PC-3 (cell line): ENCODE data around the gene GCSAML. TPM values are rescaled to one million over a fixed set of nuclear protein-coding genes. Genes with fewer than 3 reads are reported as not detected.

ENCODE experiments used
- ATAC-seq: fragments of 200-7000 bp; cut with Tn5 transposase; 2 replicates; pipeline ENCODE4 v1.9.1; 2020; ENCODE audit warnings: mild to moderate bottlenecking, moderate library complexity
- BruUV-seq: library from RNA; stranded (reverse); fragments of 400-500 nt; replicated peaks from 2 replicates; lab custom pipeline; 2021; lab: Mats Ljungman, UMichigan
- CTCF ChIA-PET: fragments of 300-600 bp; sonication (Branson Sonifier 250); formaldehyde crosslinking; loops from one replicate; lab custom pipeline; 2022; ENCODE audit warnings: antibody characterized with exemption; lab: Charles Lee
- POLR2A ChIA-PET: fragments of 300-600 bp; sonication (Branson Sonifier 250); formaldehyde crosslinking; loops from one replicate; lab custom pipeline; 2022; ENCODE audit warnings: antibody characterized with exemption; ENCODE audit not compliant: unreplicated experiment; lab: Charles Lee
- DNase-seq: peaks from one replicate; pipeline ENCODE4 v3.0.0-alpha.2; 2015
- H2AFZ ChIP-seq: fragments of 300-600 bp; sonication (generic); 2 replicates; pipeline ENCODE4 v1.6.0; 2016; ENCODE audit warnings: antibody characterized with exemption, low read length
- H3F3A ChIP-seq: fragments of 300-600 bp; sonication (generic); one replicate; pipeline ENCODE4 v1.6.0; 2017; ENCODE audit warnings: antibody characterized with exemption, low read length, control low read depth, mild to moderate bottlenecking; ENCODE audit not compliant: unreplicated experiment
- H3K27ac ChIP-seq: fragments of 300-600 bp; sonication (generic); 2 replicates; pipeline ENCODE4 v1.5.1; 2016; ENCODE audit warnings: mild to moderate bottlenecking, low read length
- H3K27me3 ChIP-seq: fragments of 300-600 bp; sonication (generic); 2 replicates; pipeline ENCODE4 v1.6.1; 2016; ENCODE audit warnings: low read length, mixed read lengths
- H3K36me3 ChIP-seq: fragments of 300-600 bp; sonication (generic); 2 replicates; pipeline ENCODE4 v1.6.1; 2016; ENCODE audit warnings: low read depth, mixed run types, low read length, mixed read lengths
- H3K4me1 ChIP-seq: fragments of 300-600 bp; sonication (generic); 2 replicates; pipeline ENCODE4 v1.5.1; 2016; ENCODE audit warnings: low read length; ENCODE audit not compliant: insufficient read depth
- H3K4me2 ChIP-seq: fragments of 300-600 bp; sonication (generic); 2 replicates; pipeline ENCODE4 v1.6.0; 2016; ENCODE audit warnings: low read length
- H3K4me3 ChIP-seq: fragments of 300-600 bp; sonication (generic); 2 replicates; pipeline ENCODE4 v1.5.1; 2016; ENCODE audit warnings: mild to moderate bottlenecking, low read length, mixed read lengths
- H3K79me2 ChIP-seq: fragments of 300-600 bp; sonication (generic); 2 replicates; pipeline ENCODE4 v1.6.1; 2017; ENCODE audit warnings: low read length, mixed read lengths
- H3K9ac ChIP-seq: fragments of 300-600 bp; sonication (generic); 2 replicates; pipeline ENCODE4 v1.6.0; 2016; ENCODE audit warnings: mild to moderate bottlenecking, low read length
- H3K9me2 ChIP-seq: fragments of 300-600 bp; sonication (generic); replicated peaks from 2 replicates; pipeline ENCODE4 v1.6.1; 2016; ENCODE audit warnings: mixed run types, low read length, mixed read lengths
- H3K9me3 ChIP-seq: fragments of 300-600 bp; sonication (generic); 2 replicates; pipeline ENCODE4 v1.6.1; 2016; ENCODE audit warnings: low read length, mixed read lengths
- H4K20me1 ChIP-seq: fragments of 300-600 bp; sonication (generic); 2 replicates; pipeline ENCODE4 v1.6.1; 2016; ENCODE audit warnings: low read length, mixed read lengths
- EZH2 ChIP-seq: fragments of 300-600 bp; sonication (generic); IDR thresholded peaks from one replicate; pipeline ENCODE4 v1.6.1; 2017; ENCODE audit warnings: antibody characterized with exemption, mild to moderate bottlenecking, low read length; ENCODE audit not compliant: unreplicated experiment
- EZH2phosphoT487 ChIP-seq: fragments of 300-600 bp; sonication (generic); IDR thresholded peaks from 2 replicates; pipeline ENCODE4 v1.6.1; 2018; ENCODE audit warnings: mild to moderate bottlenecking, antibody characterized with exemption, low read length, borderline replicate concordance
- intact Hi-C: fragments of 100-400 bp; cut with micrococcal nuclease; formaldehyde crosslinking; loops from 2 replicates; pipeline ENCODE4 v1.9.0; 2023
- total RNA-seq: library from RNA; depleted of rRNA; stranded (reverse); fragments of >200 nt; gene quantifications from 2 replicates; pipeline ENCODE4 v1.2.3, GENCODE V29; 2014
- TF ChIP-seq, protein P1 (sequence below): fragments of 300-600 bp; sonication (generic); conservative IDR thresholded peaks from 2 replicates; pipeline ENCODE4 v1.5.1; 2017; ENCODE audit warnings: antibody characterized with exemption, low read depth, mild to moderate bottlenecking, low read length

GCSAML gene
- total RNA-seq, 1 experiment from 2014 or later: not detected

DNA sequence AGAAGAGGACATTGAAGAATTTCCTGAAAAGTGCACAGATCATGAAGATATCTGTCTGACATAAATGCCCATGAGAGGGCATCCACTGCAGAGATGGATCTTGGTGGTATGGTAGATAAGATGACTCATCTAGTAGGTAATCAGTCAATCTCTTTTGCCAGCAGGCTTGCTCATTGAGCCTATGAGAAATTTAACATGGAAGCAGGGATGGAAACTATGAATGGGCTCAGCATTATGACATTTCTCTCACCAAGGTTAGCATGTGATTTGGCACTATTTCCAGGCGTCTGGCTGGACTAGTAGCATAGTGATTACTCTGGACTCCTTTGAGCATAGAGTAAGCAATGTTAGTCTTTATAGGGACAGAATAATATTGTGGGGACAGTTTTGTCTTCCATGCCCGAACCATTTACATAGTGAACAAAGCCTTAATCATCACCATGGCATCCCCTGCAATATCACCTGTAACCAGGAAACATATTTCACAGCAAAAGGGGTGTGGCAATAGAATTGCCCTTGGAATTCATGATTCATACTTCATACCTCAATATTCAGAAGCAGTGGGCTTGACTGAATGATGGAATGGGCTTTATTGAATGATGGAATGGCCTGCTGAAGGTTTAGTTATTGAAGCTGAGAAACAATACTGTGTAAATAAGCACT is 20.0 kb upstream of the GCSAML start:
- Histone ChIP-seq H3K27ac (peak overlapping the region; percentile 71), H3K27me3 (no peaks in the 10 kb centered on the region), H3K4me3 (peak overlapping the region; percentile 3; the same call in 1 of the 2 replicates), H4K20me1 (no peaks in the 10 kb centered on the region), H3K4me1 (peaks cover 23% of the 10 kb centered on the region), H3K9me2 (no peaks in the 10 kb centered on the region; the same call in 1 of the 2 replicates), H2AFZ (0 out of 2 replicates have a peak overlapping the region, but pooled peaks have one; percentile 12), H3K4me2 (peak overlapping the region; percentile 64), H3K79me2 (no peaks in the 10 kb centered on the region), H3F3A (peaks cover 8% of the 10 kb centered on the region), H3K9me3 (no peaks in the 10 kb centered on the region), H3K36me3 (no peaks in the 10 kb centered on the region), H3K9ac (no peak overlapping the region)
- ChIA-PET CTCF (no interaction called here), POLR2A (no interaction called here)
- peak; percentile 100 for DNase-seq
- TF ChIP-seq EZH2phosphoT487: no peak
- TF ChIP-seq, protein P1, sequence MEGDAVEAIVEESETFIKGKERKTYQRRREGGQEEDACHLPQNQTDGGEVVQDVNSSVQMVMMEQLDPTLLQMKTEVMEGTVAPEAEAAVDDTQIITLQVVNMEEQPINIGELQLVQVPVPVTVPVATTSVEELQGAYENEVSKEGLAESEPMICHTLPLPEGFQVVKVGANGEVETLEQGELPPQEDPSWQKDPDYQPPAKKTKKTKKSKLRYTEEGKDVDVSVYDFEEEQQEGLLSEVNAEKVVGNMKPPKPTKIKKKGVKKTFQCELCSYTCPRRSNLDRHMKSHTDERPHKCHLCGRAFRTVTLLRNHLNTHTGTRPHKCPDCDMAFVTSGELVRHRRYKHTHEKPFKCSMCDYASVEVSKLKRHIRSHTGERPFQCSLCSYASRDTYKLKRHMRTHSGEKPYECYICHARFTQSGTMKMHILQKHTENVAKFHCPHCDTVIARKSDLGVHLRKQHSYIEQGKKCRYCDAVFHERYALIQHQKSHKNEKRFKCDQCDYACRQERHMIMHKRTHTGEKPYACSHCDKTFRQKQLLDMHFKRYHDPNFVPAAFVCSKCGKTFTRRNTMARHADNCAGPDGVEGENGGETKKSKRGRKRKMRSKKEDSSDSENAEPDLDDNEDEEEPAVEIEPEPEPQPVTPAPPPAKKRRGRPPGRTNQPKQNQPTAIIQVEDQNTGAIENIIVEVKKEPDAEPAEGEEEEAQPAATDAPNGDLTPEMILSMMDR: peak; percentile 42
- ATAC-seq: peak; percentile 95
- intact Hi-C loops: loop anchor here (1.0 kb wide), 3 partner anchors 47 to 328 kb away; partner anchors contain the start of gene TRIM58
- no TSS peak for BruUV-seq

DNA sequence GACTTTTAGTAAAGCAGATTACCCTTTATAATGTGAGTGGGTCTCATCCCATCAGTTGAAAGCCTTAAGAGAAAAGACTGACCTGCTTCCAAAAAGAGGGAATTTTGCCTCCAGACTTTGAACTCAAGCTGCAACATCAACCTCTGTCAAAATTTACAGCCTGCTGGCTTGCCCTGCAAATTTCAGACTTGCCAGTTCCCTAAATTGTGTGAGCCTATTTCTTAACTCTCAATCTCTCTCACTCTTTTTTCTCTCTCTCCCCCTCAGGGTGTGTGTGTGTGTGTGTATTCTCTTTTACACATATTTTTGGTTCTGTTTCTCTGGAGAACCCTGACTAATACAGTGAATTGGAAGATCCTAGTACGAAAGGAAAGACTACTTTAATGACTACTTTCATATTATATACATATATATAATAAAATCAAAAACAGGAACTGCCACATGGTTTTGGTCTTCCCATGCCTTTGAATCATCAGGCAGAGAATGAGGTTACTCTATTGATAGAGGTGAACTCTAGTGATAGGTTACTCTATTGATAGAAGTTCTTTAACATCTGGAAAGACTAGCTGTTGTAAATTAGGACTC is 19.1 kb upstream of the GCSAML start:
- Histone ChIP-seq H3K79me2 (no peaks in the 10 kb centered on the region), H3K4me1 (peaks cover 23% of the 10 kb centered on the region), H3K27ac (peak overlapping the region; percentile 71), H3F3A (peaks cover 8% of the 10 kb centered on the region), H3K27me3 (no peaks in the 10 kb centered on the region), H3K9me3 (no peaks in the 10 kb centered on the region), H4K20me1 (no peaks in the 10 kb centered on the region), H3K4me3 (no peak overlapping the region), H2AFZ (no peak overlapping the region), H3K36me3 (no peaks in the 10 kb centered on the region), H3K4me2 (peak overlapping the region; percentile 64), H3K9ac (no peak overlapping the region), H3K9me2 (no peaks in the 10 kb centered on the region; the same call in 1 of the 2 replicates)
- DNase-seq: peak; percentile 14
- intact Hi-C loops: loop anchor here (1.0 kb wide), 3 partner anchors 46 to 327 kb away; partner anchors contain the start of gene TRIM58
- TF ChIP-seq EZH2phosphoT487: no peak
- no peak for ATAC-seq
- ChIA-PET POLR2A (no interaction called here), CTCF (no interaction called here)
- BruUV-seq: no TSS peak

DNA sequence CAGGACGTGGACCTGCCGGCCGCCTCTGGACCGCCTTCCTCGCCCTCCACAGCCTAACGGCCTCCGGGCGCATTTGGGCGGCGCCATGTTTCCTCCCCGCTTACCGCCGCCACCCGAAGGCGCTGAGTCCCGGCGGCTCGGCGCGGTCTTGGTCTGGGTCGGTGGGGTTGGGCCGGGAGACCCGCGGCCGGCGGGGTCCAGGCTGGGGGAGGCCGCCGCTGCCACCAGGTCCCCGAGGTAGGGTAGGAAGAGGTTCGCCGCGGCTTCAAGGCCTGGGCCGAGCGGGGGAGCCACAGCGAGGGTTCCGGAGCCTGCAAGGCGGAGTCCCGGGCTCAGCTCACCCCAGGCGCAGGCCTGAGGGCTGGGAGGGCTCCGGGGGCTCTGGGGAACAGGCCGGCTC is 18.1 kb upstream of the GCSAML start:
- ATAC-seq (no peak), DNase-seq (no peak)
- Histone ChIP-seq H3K4me1 (peaks cover 23% of the 10 kb centered on the region), H3K9me3 (no peaks in the 10 kb centered on the region), H3K27ac (no peak overlapping the region), H3K4me2 (no peak overlapping the region), H3K27me3 (no peaks in the 10 kb centered on the region), H3K9ac (no peak overlapping the region), H2AFZ (no peak overlapping the region), H3K9me2 (no peaks in the 10 kb centered on the region; the same call in 1 of the 2 replicates), H3K36me3 (no peaks in the 10 kb centered on the region), H3F3A (peaks cover 8% of the 10 kb centered on the region), H3K79me2 (no peaks in the 10 kb centered on the region), H3K4me3 (no peak overlapping the region), H4K20me1 (no peaks in the 10 kb centered on the region)
- CTCF ChIA-PET: no interaction called here
- intact Hi-C loops: no loop called here
- POLR2A ChIA-PET: no interaction called here
- BruUV-seq: no TSS peak
- TF ChIP-seq, protein P1: no peak
- TF ChIP-seq EZH2phosphoT487 (no peak), EZH2 (no peak)
